ENCODE measurements around the gene BTK. TPM values are rescaled to one million over a fixed set of nuclear protein-coding genes. Genes with fewer than 3 reads are reported as not detected.

Gene BTK
- total and polyA plus RNA-seq, 9 of the 15 experiments (the other 6 are each of a cell fraction or from before 2014, with no cell fraction given): 14.9 to 93.4 (median 65.2) TPM

- TF ChIP-seq, protein P1, sequence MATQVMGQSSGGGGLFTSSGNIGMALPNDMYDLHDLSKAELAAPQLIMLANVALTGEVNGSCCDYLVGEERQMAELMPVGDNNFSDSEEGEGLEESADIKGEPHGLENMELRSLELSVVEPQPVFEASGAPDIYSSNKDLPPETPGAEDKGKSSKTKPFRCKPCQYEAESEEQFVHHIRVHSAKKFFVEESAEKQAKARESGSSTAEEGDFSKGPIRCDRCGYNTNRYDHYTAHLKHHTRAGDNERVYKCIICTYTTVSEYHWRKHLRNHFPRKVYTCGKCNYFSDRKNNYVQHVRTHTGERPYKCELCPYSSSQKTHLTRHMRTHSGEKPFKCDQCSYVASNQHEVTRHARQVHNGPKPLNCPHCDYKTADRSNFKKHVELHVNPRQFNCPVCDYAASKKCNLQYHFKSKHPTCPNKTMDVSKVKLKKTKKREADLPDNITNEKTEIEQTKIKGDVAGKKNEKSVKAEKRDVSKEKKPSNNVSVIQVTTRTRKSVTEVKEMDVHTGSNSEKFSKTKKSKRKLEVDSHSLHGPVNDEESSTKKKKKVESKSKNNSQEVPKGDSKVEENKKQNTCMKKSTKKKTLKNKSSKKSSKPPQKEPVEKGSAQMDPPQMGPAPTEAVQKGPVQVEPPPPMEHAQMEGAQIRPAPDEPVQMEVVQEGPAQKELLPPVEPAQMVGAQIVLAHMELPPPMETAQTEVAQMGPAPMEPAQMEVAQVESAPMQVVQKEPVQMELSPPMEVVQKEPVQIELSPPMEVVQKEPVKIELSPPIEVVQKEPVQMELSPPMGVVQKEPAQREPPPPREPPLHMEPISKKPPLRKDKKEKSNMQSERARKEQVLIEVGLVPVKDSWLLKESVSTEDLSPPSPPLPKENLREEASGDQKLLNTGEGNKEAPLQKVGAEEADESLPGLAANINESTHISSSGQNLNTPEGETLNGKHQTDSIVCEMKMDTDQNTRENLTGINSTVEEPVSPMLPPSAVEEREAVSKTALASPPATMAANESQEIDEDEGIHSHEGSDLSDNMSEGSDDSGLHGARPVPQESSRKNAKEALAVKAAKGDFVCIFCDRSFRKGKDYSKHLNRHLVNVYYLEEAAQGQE (IDR thresholded peaks at IDR 0.05; ENCODE audit: borderline replicate concordance): peak; percentile 60
- TF ChIP-seq, protein P1 (CRISPR knock-in tag; IDR thresholded peaks at IDR 0.05; ENCODE audit: low read depth): peak; percentile 48; the same call in 1 of the 2 replicates
- TF ChIP-seq SPI1 (IDR thresholded peaks at IDR 0.05; ENCODE audit: borderline replicate concordance, low read depth, low read length): no peak
- TF ChIP-seq ZZZ3 (IDR thresholded peaks at IDR 0.05): no peak
- no peak for TF ChIP-seq RBM17 (IDR thresholded peaks at IDR 0.05; ENCODE audit: borderline replicate concordance, low read depth, low read length)
- no peak for TF ChIP-seq PREB (CRISPR knock-in tag; IDR thresholded peaks at IDR 0.05)
- no peak for TF ChIP-seq ZC3H4 (CRISPR knock-in tag; IDR thresholded peaks at IDR 0.05; ENCODE audit: borderline replicate concordance)
- no peak for TF ChIP-seq ZNF217 (CRISPR knock-in tag; IDR thresholded peaks at IDR 0.05)
- TF ChIP-seq ZNF133 (CRISPR knock-in tag; IDR thresholded peaks at IDR 0.05): no peak
- TF ChIP-seq BRCA1 (IDR thresholded peaks at IDR 0.05): no peak
- no peak for TF ChIP-seq BRCA1 (CRISPR knock-in tag; IDR thresholded peaks at IDR 0.05)
- no peak for TF ChIP-seq KHSRP (IDR thresholded peaks at IDR 0.05)
- TF ChIP-seq, protein P2, sequence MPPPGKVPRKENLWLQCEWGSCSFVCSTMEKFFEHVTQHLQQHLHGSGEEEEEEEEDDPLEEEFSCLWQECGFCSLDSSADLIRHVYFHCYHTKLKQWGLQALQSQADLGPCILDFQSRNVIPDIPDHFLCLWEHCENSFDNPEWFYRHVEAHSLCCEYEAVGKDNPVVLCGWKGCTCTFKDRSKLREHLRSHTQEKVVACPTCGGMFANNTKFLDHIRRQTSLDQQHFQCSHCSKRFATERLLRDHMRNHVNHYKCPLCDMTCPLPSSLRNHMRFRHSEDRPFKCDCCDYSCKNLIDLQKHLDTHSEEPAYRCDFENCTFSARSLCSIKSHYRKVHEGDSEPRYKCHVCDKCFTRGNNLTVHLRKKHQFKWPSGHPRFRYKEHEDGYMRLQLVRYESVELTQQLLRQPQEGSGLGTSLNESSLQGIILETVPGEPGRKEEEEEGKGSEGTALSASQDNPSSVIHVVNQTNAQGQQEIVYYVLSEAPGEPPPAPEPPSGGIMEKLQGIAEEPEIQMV (tag; conservative IDR thresholded peaks at IDR 0.05; ENCODE audit: low read depth): no peak
- no peak for TF ChIP-seq BDP1 (IDR thresholded peaks at IDR 0.05; ENCODE audit: insufficient read depth, insufficient read length)
- no peak; the same call in 1 of the 2 replicates for TF ChIP-seq MYNN (IDR thresholded peaks at IDR 0.05)
- TF ChIP-seq MYNN (CRISPR knock-in tag; IDR thresholded peaks at IDR 0.05): no peak
- no peak for TF ChIP-seq FOXM1 (IDR thresholded peaks at IDR 0.05; ENCODE audit: low read depth)
- no peak for TF ChIP-seq FOXM1 (CRISPR knock-in tag; IDR thresholded peaks at IDR 0.05; ENCODE audit: low read depth)
- TF ChIP-seq PHB2 (IDR thresholded peaks at IDR 0.05; ENCODE audit: low read depth): no peak
These were observed 37.4 kb downstream of the BTK start, which contains the start of gene TIMM8A (continued) for GRCh38 chrX:101348452-101349192.
